Fibroblast of the aortic adventitia (primary cell): ENCODE results near the gene CAMTA1. TPM values are rescaled to one million over a fixed set of nuclear protein-coding genes. Genes with fewer than 3 reads are reported as not detected.
"Not testable (repeated sequence)": the region's sequence is repeated elsewhere in the genome, so short reads cannot be mapped to it uniquely, and the experiment has no call there.

Experiments used
- DNase-seq: peaks from one replicate; pipeline ENCODE4 v3.0.0-alpha.2; 2010; ENCODE audit warnings: low read depth
- H3K4me3 ChIP-seq: 2 replicates; pipeline ENCODE4 v1.5.1; 2011; ENCODE audit warnings: low read depth, mild to moderate bottlenecking, control low read depth, low read length, moderate library complexity
- total RNA-seq: library from RNA; depleted of rRNA; stranded (reverse); fragments of >200 nt; gene quantifications from 2 replicates; pipeline ENCODE4 v1.2.3, GENCODE V29; 2012; ENCODE audit warnings: low replicate concordance
- TF ChIP-seq, protein P1 (sequence below): IDR thresholded peaks from 2 replicates; pipeline ENCODE4 v1.5.1; 2011; ENCODE audit warnings: mild to moderate bottlenecking, low read length, control low read depth, inconsistent platforms; ENCODE audit not compliant: insufficient read depth

CAMTA1 gene
- total RNA-seq, 1 donor = 91.9 TPM

DNA sequence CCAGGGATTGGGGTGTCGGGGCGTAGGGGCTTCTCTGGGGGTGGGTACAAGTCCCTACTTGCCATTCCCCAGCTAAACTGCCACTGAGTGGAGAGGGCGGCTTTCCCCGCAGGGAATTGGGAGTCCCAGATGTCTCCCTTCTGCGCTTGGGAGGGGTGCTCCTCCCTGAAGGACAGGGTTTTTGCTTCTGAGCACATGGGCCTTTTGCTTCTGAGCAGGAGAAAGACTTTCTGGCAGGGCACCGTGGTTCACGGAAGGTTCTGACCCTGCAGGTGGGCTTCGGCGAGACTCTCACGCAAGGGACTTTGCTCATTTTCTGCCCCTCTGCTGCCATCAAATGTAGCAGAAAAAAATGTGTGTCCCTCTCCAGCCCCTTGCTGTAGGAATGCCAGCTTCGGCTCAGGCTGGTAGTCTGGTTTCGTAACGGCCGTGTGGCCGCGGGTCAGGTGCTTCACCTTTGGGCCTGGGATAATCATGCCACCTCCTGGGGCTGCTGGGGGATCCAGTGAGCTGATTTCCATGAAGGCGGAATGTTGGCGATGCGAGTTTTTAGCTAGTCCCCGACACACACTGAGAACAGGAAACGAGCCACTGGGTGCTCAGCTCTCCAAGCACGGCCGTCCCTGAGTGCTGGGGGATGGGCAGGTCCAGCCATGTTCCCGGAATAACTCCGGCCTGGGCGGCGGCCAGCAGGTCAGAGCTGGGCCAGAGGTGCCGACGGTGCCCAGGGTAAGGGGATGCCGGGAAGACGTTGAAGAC lies 364.0 kb downstream of the CAMTA1 start:
- TF ChIP-seq, protein P1, sequence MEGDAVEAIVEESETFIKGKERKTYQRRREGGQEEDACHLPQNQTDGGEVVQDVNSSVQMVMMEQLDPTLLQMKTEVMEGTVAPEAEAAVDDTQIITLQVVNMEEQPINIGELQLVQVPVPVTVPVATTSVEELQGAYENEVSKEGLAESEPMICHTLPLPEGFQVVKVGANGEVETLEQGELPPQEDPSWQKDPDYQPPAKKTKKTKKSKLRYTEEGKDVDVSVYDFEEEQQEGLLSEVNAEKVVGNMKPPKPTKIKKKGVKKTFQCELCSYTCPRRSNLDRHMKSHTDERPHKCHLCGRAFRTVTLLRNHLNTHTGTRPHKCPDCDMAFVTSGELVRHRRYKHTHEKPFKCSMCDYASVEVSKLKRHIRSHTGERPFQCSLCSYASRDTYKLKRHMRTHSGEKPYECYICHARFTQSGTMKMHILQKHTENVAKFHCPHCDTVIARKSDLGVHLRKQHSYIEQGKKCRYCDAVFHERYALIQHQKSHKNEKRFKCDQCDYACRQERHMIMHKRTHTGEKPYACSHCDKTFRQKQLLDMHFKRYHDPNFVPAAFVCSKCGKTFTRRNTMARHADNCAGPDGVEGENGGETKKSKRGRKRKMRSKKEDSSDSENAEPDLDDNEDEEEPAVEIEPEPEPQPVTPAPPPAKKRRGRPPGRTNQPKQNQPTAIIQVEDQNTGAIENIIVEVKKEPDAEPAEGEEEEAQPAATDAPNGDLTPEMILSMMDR = no peak
- no peak for DNase-seq
- no peak overlapping the region for H3K4me3 ChIP-seq

DNA sequence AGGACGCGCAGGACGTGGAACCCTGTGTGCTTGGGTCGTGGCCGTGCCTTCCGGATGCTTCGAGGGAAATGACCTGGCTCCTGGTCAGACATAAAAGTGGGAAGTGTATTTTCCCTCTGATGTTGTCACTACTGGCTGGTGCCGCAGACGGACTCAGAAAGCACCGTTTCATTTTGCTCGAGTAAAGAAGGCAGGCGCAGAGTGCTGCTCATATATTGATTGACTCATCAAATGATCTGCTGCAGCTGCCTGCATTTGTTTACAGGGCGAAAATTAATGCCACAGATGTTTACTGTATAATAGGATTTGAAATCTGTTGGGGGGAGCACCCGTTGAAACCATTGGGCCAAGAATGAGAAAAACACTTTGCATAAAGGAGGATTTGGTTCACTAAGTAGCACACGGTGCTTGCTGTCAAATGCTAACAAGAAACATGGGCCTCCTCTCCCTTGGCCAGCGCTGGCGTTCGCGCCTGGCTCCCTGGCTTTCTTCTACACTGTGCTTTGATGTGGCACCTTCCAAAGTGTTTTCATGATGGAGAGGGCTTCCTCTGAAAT lies 365.5 kb downstream of the CAMTA1 start:
- no peak for DNase-seq
- no peak overlapping the region for H3K4me3 ChIP-seq
- TF ChIP-seq, protein P1 = no peak

DNA sequence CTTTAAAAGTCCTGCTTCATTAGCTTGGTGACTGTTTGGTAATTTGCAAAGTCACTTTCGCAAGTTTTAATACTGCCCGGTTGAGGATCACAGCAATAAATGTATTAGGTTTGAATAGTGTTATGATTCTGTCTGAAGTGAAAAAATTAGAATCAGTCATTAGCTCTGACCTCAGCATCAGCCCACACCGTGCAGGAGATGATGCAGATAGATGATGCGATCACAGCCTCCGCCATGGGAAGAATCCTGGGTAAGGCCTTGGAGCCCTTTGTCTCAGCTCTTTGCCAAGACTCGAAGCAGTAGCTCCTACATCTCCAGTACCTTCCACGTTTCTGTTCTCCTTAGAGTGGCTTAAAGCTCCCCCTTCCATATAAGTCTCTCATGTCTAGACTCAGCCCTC lies 366.7 kb downstream of the CAMTA1 start:
- no peak overlapping the region for H3K4me3 ChIP-seq
- TF ChIP-seq, protein P1 = no peak

DNA sequence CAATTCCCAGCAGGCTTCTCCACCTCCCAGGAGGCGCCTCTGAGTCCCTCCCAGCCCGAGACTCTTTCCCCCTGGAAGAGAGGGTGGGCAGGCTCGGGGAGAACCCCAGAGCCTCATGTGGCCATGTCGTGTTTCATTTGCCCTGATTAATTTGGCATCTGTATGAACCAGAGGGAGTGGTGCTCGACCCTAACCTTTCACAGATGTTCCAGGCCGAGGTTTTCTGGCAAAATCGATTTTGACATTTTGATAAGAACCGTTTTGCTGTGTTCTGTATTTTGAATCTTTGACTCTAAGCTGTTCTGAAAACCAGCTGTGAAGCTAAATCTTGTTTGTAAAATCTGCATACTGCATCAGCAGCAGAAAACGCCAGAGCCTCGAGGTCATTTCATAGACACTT lies 367.4 kb downstream of the CAMTA1 start:
- TF ChIP-seq, protein P1 = no peak
- no peak overlapping the region for H3K4me3 ChIP-seq
- no peak for DNase-seq

More for the DNA sequence above, 366.7 kb downstream of the CAMTA1 start:
- no peak for DNase-seq

DNA sequence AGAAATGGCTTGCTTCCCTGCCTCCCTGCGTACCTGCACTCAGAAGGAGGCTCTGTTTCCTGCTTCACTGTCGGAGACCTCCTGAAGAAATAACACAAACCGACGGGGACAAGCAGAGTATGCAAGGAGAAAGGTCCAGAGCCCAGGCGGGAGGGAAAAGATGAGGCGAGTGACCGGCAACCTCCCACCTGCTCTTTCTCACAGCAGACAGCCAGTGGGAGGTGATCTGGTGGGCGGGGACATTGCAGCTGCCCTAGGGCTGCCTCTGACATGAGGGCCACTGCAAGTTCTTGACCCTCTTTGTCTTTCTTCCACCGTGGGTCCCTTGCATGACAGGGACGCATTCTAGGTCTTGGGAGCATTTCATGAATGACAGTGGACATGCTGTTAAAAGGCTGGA lies 368.2 kb downstream of the CAMTA1 start:
- TF ChIP-seq, protein P1 = no peak

DNA sequence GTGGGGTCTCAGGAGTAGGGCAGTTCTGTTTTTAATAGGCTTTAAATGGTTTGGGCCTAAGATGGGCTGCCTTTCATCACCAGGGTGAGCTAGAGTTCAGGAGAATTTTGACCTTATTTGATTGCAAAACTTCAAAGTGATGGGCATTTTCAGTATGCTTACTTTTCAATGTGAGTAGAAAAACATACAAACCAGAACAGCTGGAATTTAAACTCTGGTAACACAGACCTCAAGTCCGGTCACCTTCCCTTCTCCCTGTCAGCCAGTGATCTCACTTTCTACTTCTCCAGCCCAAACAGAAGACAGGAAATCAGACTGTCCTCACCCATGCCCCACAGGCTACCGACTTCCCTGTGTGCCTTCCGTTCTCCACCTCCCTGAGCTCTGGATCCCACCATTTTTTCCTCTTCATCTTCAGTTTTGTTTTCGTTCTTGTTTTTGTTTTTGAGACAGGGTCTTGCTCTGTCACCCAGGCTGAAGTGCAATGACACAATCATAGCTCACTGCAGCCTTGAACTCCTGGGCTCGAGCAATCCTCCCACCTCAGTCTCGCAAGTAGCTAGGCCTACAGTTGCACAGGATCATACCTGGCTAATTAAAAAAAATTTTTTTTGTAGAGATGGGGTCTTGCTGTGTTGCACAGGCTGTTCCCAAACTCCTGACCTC lies 374.0 kb downstream of the CAMTA1 start:
- no peak for DNase-seq
- TF ChIP-seq, protein P1 = no peak
- no peak overlapping the region for H3K4me3 ChIP-seq

More for the DNA sequence above, 368.2 kb downstream of the CAMTA1 start:
- H3K4me3 ChIP-seq = no peak overlapping the region
- DNase-seq = no peak

DNA sequence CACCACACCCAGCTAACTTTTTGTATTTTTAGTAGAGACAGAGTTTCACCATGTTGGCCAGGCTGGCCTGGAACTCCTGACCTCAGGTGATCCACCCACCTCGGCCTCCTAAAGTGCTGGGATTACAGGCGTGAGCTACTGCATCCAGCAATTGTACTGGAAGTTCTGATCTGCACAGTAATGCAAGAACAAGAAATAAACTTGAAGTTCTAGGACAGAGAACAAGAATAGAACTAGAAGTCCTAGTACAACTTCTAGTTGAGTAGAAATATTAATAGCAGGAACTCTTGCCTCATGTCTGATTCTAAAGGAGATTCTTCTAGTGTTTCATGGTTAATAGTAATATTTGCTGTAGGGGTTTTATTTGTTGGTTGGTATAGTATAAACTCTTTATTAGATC lies 383.3 kb downstream of the CAMTA1 start:
- DNase-seq = not testable (repeated sequence)

More for the DNA sequence above, 383.3 kb downstream of the CAMTA1 start:
- H3K4me3 ChIP-seq = not testable (repeated sequence)
